Endothelial cell of umbilical vein (primary cell): ENCODE data around the gene SSTR3. TPM values are rescaled to one million over a fixed set of nuclear protein-coding genes. Genes with fewer than 3 reads are reported as not detected.

Experiments
- BruUV-seq: library from RNA; stranded (reverse); fragments of 400-500 nt; replicated peaks from 2 replicates; lab custom pipeline; 2021; lab: Mats Ljungman, UMichigan
- CTCF ChIA-PET: fragments of 300-600, 350-600 bp; sonication (Branson Sonifier 250); formaldehyde crosslinking; loops from one replicate; lab custom pipeline; 2021; ENCODE audit warnings: antibody characterized with exemption, inconsistent platforms; lab: Charles Lee
- POLR2A ChIA-PET: fragments of 300-600, 350-600 bp; sonication (Branson Sonifier 250); formaldehyde crosslinking; loops from one replicate; lab custom pipeline; 2021; ENCODE audit warnings: antibody characterized with exemption, inconsistent platforms; lab: Charles Lee
- DNase-seq: peaks from one replicate; pipeline ENCODE4 v3.0.0-alpha.2; 2011; ENCODE audit warnings: low read depth, low spot score
- FAIRE-seq: peaks from 2 replicates; lab custom pipeline; 2011; peaks lifted over from hg19 to GRCh38; lab: Jason Lieb, UNC
- H2AFZ ChIP-seq: 2 replicates; pipeline ENCODE4 v1.6.0; 2012; ENCODE audit warnings: low read depth, low read length, control low read depth, inconsistent platforms
- H3K27ac ChIP-seq: 2 replicates; pipeline ENCODE4 v1.5.1; 2011; ENCODE audit warnings: low read depth, mild to moderate bottlenecking, control low read depth, low read length, moderate library complexity; ENCODE audit not compliant: insufficient read depth
- H3K27me3 ChIP-seq, 2 experiments: 2 replicates each; pipeline versions ENCODE4 v1.6.0 to v1.6.1; 2011; ENCODE audit warnings: low read length in 2 of 2, mixed read lengths in 1 of 2; ENCODE audit not compliant: control insufficient read depth in 2 of 2, insufficient read depth in 2 of 2
- H3K36me3 ChIP-seq, 2 experiments: 2 replicates in 1 of 2; 3 replicates in 1 of 2; pipeline ENCODE4 v1.5.1; 2011; ENCODE audit warnings: low read length in 2 of 2, mild to moderate bottlenecking in 1 of 2, moderate library complexity in 1 of 2; ENCODE audit not compliant: control insufficient read depth in 2 of 2, insufficient read depth in 2 of 2; ENCODE audit errors: extremely low read depth in 1 of 2
- H3K4me1 ChIP-seq: 3 replicates; pipeline ENCODE4 v1.5.1; 2011; ENCODE audit warnings: mild to moderate bottlenecking, low read length; ENCODE audit not compliant: control insufficient read depth, insufficient read depth; ENCODE audit errors: extremely low read depth
- H3K4me2 ChIP-seq: 2 replicates; pipeline ENCODE4 v1.6.1; 2011; ENCODE audit warnings: low read length, control low read depth, mixed read lengths; ENCODE audit not compliant: insufficient read depth
- H3K4me3 ChIP-seq, 3 experiments: fragments of 200-600 bp in 1 of 3; sonication (generic), shearing (Covaris generic) in 1 of 3; replicated peaks in 1 of 3; 2 replicates each; pipeline ENCODE4 v1.5.1; 2011 to 2016; ENCODE audit warnings: control low read depth in 3 of 3, low read length in 3 of 3, mild to moderate bottlenecking in 2 of 3, inconsistent platforms in 1 of 3, low read depth in 1 of 3, moderate library complexity in 1 of 3; ENCODE audit not compliant: insufficient read depth in 1 of 3
- H3K79me2 ChIP-seq: 2 replicates; pipeline ENCODE4 v1.6.0; 2012; ENCODE audit warnings: low read length, inconsistent platforms; ENCODE audit not compliant: control insufficient read depth, insufficient read depth
- H3K9ac ChIP-seq: replicated peaks from 2 replicates; pipeline ENCODE3; 2011; ENCODE audit warnings: low read length, control low read depth; ENCODE audit not compliant: insufficient read depth; ENCODE audit errors: extremely low read depth
- H3K9me1 ChIP-seq: replicated peaks from 3 replicates; pipeline ENCODE4 v1.6.0; 2011; ENCODE audit warnings: mild to moderate bottlenecking, low read length; ENCODE audit not compliant: control insufficient read depth, insufficient read depth; ENCODE audit errors: extremely low read depth
- H3K9me3 ChIP-seq: replicated peaks from 2 replicates; pipeline ENCODE4 v1.5.1; 2012; ENCODE audit warnings: low read length, inconsistent platforms; ENCODE audit not compliant: control insufficient read depth, insufficient read depth
- H4K20me1 ChIP-seq: replicated peaks from 2 replicates; pipeline ENCODE3; 2011; ENCODE audit warnings: mild to moderate bottlenecking, low read length; ENCODE audit not compliant: control insufficient read depth, insufficient read depth; ENCODE audit errors: extremely low read depth
- CTCF ChIP-seq, 2 donors: IDR thresholded peaks; 1 replicate in 1 of 2; 2 replicates in 1 of 2; pipeline ENCODE4 v1.5.1; 2011; ENCODE audit warnings: low read length in 2 of 2, mild to moderate bottlenecking in 2 of 2, moderate library complexity in 2 of 2, control low read depth in 1 of 2, inconsistent platforms in 1 of 2, low read depth in 1 of 2; ENCODE audit not compliant: insufficient read depth in 1 of 2; ENCODE audit errors: extremely low read depth in 1 of 2
- EZH2 ChIP-seq: IDR thresholded peaks from 2 replicates; pipeline ENCODE4 v1.6.1; 2012; ENCODE audit warnings: borderline replicate concordance, low read depth, mild to moderate bottlenecking, moderate library complexity, low read length, inconsistent platforms; ENCODE audit not compliant: severe bottlenecking
- FOS ChIP-seq: IDR thresholded peaks from 2 replicates; pipeline ENCODE4 v1.6.1; 2011; ENCODE audit warnings: mild to moderate bottlenecking, low read length, moderate library complexity, borderline replicate concordance; ENCODE audit not compliant: insufficient read depth
- GATA2 ChIP-seq: IDR thresholded peaks from 2 replicates; pipeline ENCODE4 v1.7.0; 2011; ENCODE audit warnings: low read depth, mild to moderate bottlenecking, moderate library complexity, mixed read lengths, low read length; ENCODE audit not compliant: insufficient read length, insufficient read depth
- MAX ChIP-seq: IDR thresholded peaks from 2 replicates; pipeline ENCODE4 v1.6.1; 2011; ENCODE audit not compliant: insufficient read depth, insufficient read length
- MYC ChIP-seq: IDR thresholded peaks from one replicate; pipeline ENCODE4 v1.6.1; 2011; ENCODE audit warnings: mild to moderate bottlenecking, low read depth, low read length
- POLR2A ChIP-seq: IDR thresholded peaks from 2 replicates; pipeline ENCODE4 v1.6.1; 2012; ENCODE audit warnings: low read depth, mild to moderate bottlenecking, control low read depth, low read length
- POLR2AphosphoS5 ChIP-seq: IDR thresholded peaks from 2 replicates; pipeline ENCODE4 v1.6.1; 2012; ENCODE audit warnings: low read depth, mild to moderate bottlenecking, control low read depth, low read length, moderate library complexity; ENCODE audit not compliant: insufficient read depth
- dilution Hi-C: fragments of 300-500 bp; cut with MboI; formaldehyde crosslinking; loops from one replicate; pipeline ENCODE4 v1.15.0; 2019; ENCODE audit warnings: low sequenced_read_pairs; ENCODE audit not compliant: extremely low pct_ligation_motif_present
- intact Hi-C: fragments of 100-400 bp; cut with micrococcal nuclease; formaldehyde crosslinking; loops from one replicate; pipeline ENCODE4 v1.10.0; 2022
- polyA plus RNA-seq, 4 experiments: library from polyadenylated mRNA; depleted of rRNA in 3 of 4; stranded (reverse) in 3 of 4; unstranded in 1 of 4; fragments of >200 nt; gene quantifications; 2 replicates each; pipeline versions ENCODE4 v1.2.1 to v1.2.3, GENCODE V29; 2011 to 2012; ENCODE audit warnings: missing spikeins in 1 of 4
- total RNA-seq: library from RNA; stranded (reverse); gene quantifications from 2 replicates; pipeline ENCODE4 v1.2.3, GENCODE V29; 2021

SSTR3 gene
- total and polyA plus RNA-seq, 2 donors (not counting 3 experiments of a cell fraction or from before 2014, with no cell fraction given) = not detected

- Histone ChIP-seq H3K9me1 (no peaks in the 10 kb centered on the region), H3K4me2 (no peak overlapping the region), H3K4me3 (no peak overlapping the region), H3K36me3 (no peaks in the 10 kb centered on the region), H3K27ac (no peak overlapping the region), H3K4me1 (peaks cover 41% of the 10 kb centered on the region), H3K79me2 (no peaks in the 10 kb centered on the region), H3K27me3 (no peaks in the 10 kb centered on the region), H3K9me3 (no peaks in the 10 kb centered on the region), H3K9ac (no peak overlapping the region), H2AFZ (no peak overlapping the region), H4K20me1 (no peaks in the 10 kb centered on the region)
- peak; percentile 24 for DNase-seq
- dilution Hi-C loops = no loop called here
- FAIRE-seq = no peak
- no TSS peak for BruUV-seq
- intact Hi-C loops = no loop called here
- ChIA-PET CTCF (no interaction called here), POLR2A (no interaction called here)
- no peak for TF ChIP-seq POLR2AphosphoS5
Measured at GRCh38 chr22:37193629-37194191, 18.6 kb downstream of the SSTR3 start.

DNA sequence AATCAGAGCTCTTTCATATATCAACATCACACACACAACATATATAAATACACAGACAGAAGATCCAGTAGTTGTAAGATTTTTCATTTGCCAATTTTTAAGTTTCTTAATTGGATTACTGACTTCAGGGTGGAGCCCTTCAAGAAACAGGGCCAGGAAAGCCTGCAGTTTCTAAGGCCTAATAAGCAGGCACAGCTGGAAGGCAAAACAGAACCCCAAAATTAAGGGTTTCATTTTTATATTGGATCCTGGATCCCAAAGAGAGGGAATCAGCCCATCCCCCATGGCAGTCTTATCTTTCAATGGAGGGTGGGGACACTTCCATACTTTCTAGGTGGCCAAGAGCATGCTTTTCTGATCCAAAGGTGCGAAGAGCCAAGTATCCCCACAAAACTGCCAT, 19.5 kb downstream of the SSTR3 start:
- Histone ChIP-seq H3K9me1 (no peaks in the 10 kb centered on the region), H3K9ac (no peak overlapping the region), H3K27ac (no peak overlapping the region), H3K4me3 (no peak overlapping the region), H3K36me3 (no peaks in the 10 kb centered on the region), H3K4me2 (no peak overlapping the region), H3K79me2 (no peaks in the 10 kb centered on the region), H3K27me3 (no peaks in the 10 kb centered on the region), H2AFZ (no peak overlapping the region), H3K9me3 (no peaks in the 10 kb centered on the region), H4K20me1 (no peaks in the 10 kb centered on the region), H3K4me1 (peaks cover 44% of the 10 kb centered on the region)
- intact Hi-C loops (no loop called here), dilution Hi-C loops (no loop called here)
- BruUV-seq = no TSS peak
- ChIA-PET POLR2A (no interaction called here), CTCF (interaction anchor here (0.6 kb wide), 1 partner anchor 26 kb away, joined by 3 read pairs; no protein-coding TSS in a partner anchor)
- FAIRE-seq = no peak
- DNase-seq = no peak
- TF ChIP-seq POLR2AphosphoS5 = no peak
- no peak for TF ChIP-seq CTCF (IDR thresholded peaks at IDR 0.05; ENCODE audit: extremely low read depth in 1 of 2, insufficient read depth in 1 of 2, low read depth in 1 of 2, low read length in 2 of 2)
- TF ChIP-seq GATA2 = no peak
- no peak for TF ChIP-seq MYC
- TF ChIP-seq FOS = no peak
- no peak for TF ChIP-seq POLR2A
- TF ChIP-seq MAX = no peak
- no peak for TF ChIP-seq EZH2
